WTC11 (cell line): ENCODE measurements around the gene AKR1C2. TPM values are rescaled to one million over a fixed set of nuclear protein-coding genes. Genes with fewer than 3 reads are reported as not detected.

ENCODE experiments used
- ATAC-seq: fragments of 200-7000 bp; cut with Tn5 transposase; 2 replicates; pipeline ENCODE4 v1.10.0; 2021; ENCODE audit warnings: mild to moderate bottlenecking, moderate library complexity
- CTCF ChIA-PET: fragments of 300-600 bp; sonication (Branson Sonifier 250); formaldehyde crosslinking; loops from one replicate; lab custom pipeline; 2021; ENCODE audit warnings: antibody characterized with exemption; lab: Charles Lee
- POLR2A ChIA-PET: fragments of 350-600 bp; sonication (Branson Sonifier 250); formaldehyde crosslinking; loops from one replicate; lab custom pipeline; 2021; ENCODE audit warnings: antibody characterized with exemption; lab: Charles Lee
- DNase-seq: peaks from one replicate; pipeline ENCODE4 v3.0.0; 2021; ENCODE audit warnings: low spot score
- H3K27ac Mint-ChIP-seq: 2 replicates; pipeline ENCODE4 v1.8.0; 2021; ENCODE audit warnings: mixed read lengths
- H3K27me3 Mint-ChIP-seq: 2 replicates; pipeline ENCODE4 v1.8.0; 2021; ENCODE audit warnings: low read depth, mild to moderate bottlenecking, moderate library complexity, mixed read lengths
- H3K36me3 Mint-ChIP-seq: 2 replicates; pipeline ENCODE4 v1.8.0; 2021; ENCODE audit warnings: mixed read lengths
- H3K4me1 Mint-ChIP-seq: 2 replicates; pipeline ENCODE4 v1.8.0; 2022; ENCODE audit warnings: mixed read lengths
- H3K4me3 Mint-ChIP-seq: 2 replicates; pipeline ENCODE4 v1.8.0; 2021; ENCODE audit warnings: mild to moderate bottlenecking, moderate library complexity, mixed read lengths
- H3K9me3 Mint-ChIP-seq: 2 replicates; pipeline ENCODE4 v1.8.0; 2021; ENCODE audit warnings: mixed read lengths
- CDX4 ChIP-seq: fragments of 250-450 bp; sonication (Bioruptor Pico); IDR thresholded peaks from 2 replicates; pipeline ENCODE4 v1.9.0; 2021; ENCODE audit warnings: moderate library complexity, mild to moderate bottlenecking, inconsistent platforms, borderline replicate concordance
- FOXJ3 ChIP-seq: sonication (generic); formaldehyde crosslinking; IDR thresholded peaks from 2 replicates; pipeline ENCODE4 v1.9.0; 2021; ENCODE audit warnings: missing genetic modification reagents, mild to moderate bottlenecking, borderline replicate concordance
- FOXK1 ChIP-seq: sonication (generic); formaldehyde crosslinking; IDR thresholded peaks from 2 replicates; pipeline ENCODE4 v1.8.0; 2022; ENCODE audit warnings: mild to moderate bottlenecking, moderate library complexity, missing genetic modification reagents
- GABPB1 ChIP-seq: sonication (generic); formaldehyde crosslinking; IDR thresholded peaks from 2 replicates; pipeline ENCODE4 v1.8.1; 2023; ENCODE audit warnings: mild to moderate bottlenecking, missing genetic modification reagents
- HMGA2 ChIP-seq: fragments of 250-450 bp; sonication (Bioruptor Pico); IDR thresholded peaks from 2 replicates; pipeline ENCODE4 v1.4.0; 2021; ENCODE audit warnings: mild to moderate bottlenecking, moderate library complexity
- IRF2 ChIP-seq: sonication (generic); formaldehyde crosslinking; IDR thresholded peaks from 2 replicates; pipeline ENCODE4 v1.8.0; 2022; ENCODE audit warnings: low read depth, missing genetic modification reagents, borderline replicate concordance
- MXD4 ChIP-seq: fragments of 250-450 bp; sonication (Bioruptor Pico); IDR thresholded peaks from 2 replicates; pipeline ENCODE4 v1.8.0; 2021; ENCODE audit warnings: mild to moderate bottlenecking, moderate library complexity, borderline replicate concordance
- MYBL2 ChIP-seq: sonication (generic); formaldehyde crosslinking; IDR thresholded peaks from 2 replicates; pipeline ENCODE4 v1.8.1; 2023; ENCODE audit warnings: mild to moderate bottlenecking, moderate library complexity, missing genetic modification reagents
- NFATC4 ChIP-seq: fragments of 250-450 bp; sonication (Bioruptor Pico); IDR thresholded peaks from 2 replicates; pipeline ENCODE4 v1.9.0; 2021; ENCODE audit warnings: mild to moderate bottlenecking
- NR2C2 ChIP-seq: sonication (generic); formaldehyde crosslinking; IDR thresholded peaks from 2 replicates; pipeline ENCODE4 v1.8.0; 2022; ENCODE audit warnings: mild to moderate bottlenecking, missing genetic modification reagents
- RORB ChIP-seq: fragments of 250-450 bp; sonication (Bioruptor Pico); IDR thresholded peaks from 2 replicates; pipeline ENCODE4 v1.9.0; 2021; ENCODE audit warnings: mild to moderate bottlenecking
- SOX15 ChIP-seq: fragments of 250-450 bp; sonication (Bioruptor Pico); IDR thresholded peaks from 2 replicates; pipeline ENCODE4 v1.9.0; 2021; ENCODE audit warnings: mild to moderate bottlenecking
- SP1 ChIP-seq: sonication (generic); formaldehyde crosslinking; conservative IDR thresholded peaks from 2 replicates; pipeline ENCODE4 v1.8.1; 2022; ENCODE audit warnings: missing genetic modification reagents
- TCF7 ChIP-seq: sonication (generic); formaldehyde crosslinking; IDR thresholded peaks from 2 replicates; pipeline ENCODE4 v1.8.0; 2022; ENCODE audit warnings: mild to moderate bottlenecking, low read depth, missing genetic modification reagents, moderate library complexity
- ZNF317 ChIP-seq: sonication (generic); formaldehyde crosslinking; IDR thresholded peaks from 2 replicates; pipeline ENCODE4 v1.8.1; 2023; ENCODE audit warnings: low read depth, mild to moderate bottlenecking, moderate library complexity, missing genetic modification reagents, borderline replicate concordance
- ZNF671 ChIP-seq: fragments of 250-450 bp; sonication (Bioruptor Pico); IDR thresholded peaks from 2 replicates; pipeline ENCODE4 v1.8.0; 2021; ENCODE audit warnings: mild to moderate bottlenecking
- total RNA-seq: library from RNA; stranded (reverse); gene quantifications from 3 replicates; pipeline ENCODE4 v1.2.3, GENCODE V29; 2021
- TF ChIP-seq, protein P1 (sequence below): sonication (generic); formaldehyde crosslinking; IDR thresholded peaks from 2 replicates; pipeline ENCODE4 v1.8.1; 2022; ENCODE audit warnings: low read depth, missing genetic modification reagents, borderline replicate concordance
- TF ChIP-seq, protein P2 (sequence below): sonication (generic); formaldehyde crosslinking; IDR thresholded peaks from 2 replicates; pipeline ENCODE4 v1.8.1; 2022; ENCODE audit warnings: mild to moderate bottlenecking, missing genetic modification reagents, moderate library complexity, borderline replicate concordance
- TF ChIP-seq, protein P3 (sequence below): sonication (generic); formaldehyde crosslinking; IDR thresholded peaks from 2 replicates; pipeline ENCODE4 v1.8.0; 2022; ENCODE audit warnings: mild to moderate bottlenecking, missing genetic modification reagents

AKR1C2 gene
- total RNA-seq, 1 experiment from 2014 or later = 1.2 TPM

- TF ChIP-seq, protein P1, sequence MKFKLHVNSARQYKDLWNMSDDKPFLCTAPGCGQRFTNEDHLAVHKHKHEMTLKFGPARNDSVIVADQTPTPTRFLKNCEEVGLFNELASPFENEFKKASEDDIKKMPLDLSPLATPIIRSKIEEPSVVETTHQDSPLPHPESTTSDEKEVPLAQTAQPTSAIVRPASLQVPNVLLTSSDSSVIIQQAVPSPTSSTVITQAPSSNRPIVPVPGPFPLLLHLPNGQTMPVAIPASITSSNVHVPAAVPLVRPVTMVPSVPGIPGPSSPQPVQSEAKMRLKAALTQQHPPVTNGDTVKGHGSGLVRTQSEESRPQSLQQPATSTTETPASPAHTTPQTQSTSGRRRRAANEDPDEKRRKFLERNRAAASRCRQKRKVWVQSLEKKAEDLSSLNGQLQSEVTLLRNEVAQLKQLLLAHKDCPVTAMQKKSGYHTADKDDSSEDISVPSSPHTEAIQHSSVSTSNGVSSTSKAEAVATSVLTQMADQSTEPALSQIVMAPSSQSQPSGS = no peak
Measured at GRCh38 chr10:4984971-4985594, 18.6 kb downstream of the AKR1C2 start (continued).

- Mint-ChIP-seq H3K36me3 (0 out of 2 replicates have a peak, but pooled peaks cover 6% of the 10 kb centered on the region), H3K9me3 (peaks cover 21% of the 10 kb centered on the region), H3K27me3 (no peaks in the 10 kb centered on the region; the same call in 1 of the 2 replicates), H3K4me3 (no peak overlapping the region), H3K27ac (no peak overlapping the region), H3K4me1 (peaks cover 21% of the 10 kb centered on the region)
- CTCF ChIA-PET = interaction anchor here (0.7 to 5.4 kb wide), 2 partner anchors 135 to 169 kb away, joined by 3 to 70 read pairs; no protein-coding TSS in a partner anchor
- DNase-seq (no peak), ATAC-seq (no peak)
- POLR2A ChIA-PET = no interaction called here
- TF ChIP-seq SOX15 (CRISPR knock-in tag) (no peak), SP1 (CRISPR knock-in tag) (no peak), CDX4 (CRISPR knock-in tag) (no peak), MXD4 (CRISPR knock-in tag) (no peak), FOXK1 (CRISPR knock-in tag) (no peak), GABPB1 (CRISPR knock-in tag) (no peak), NFATC4 (no peak), FOXJ3 (no peak)
- TF ChIP-seq, protein P2, sequence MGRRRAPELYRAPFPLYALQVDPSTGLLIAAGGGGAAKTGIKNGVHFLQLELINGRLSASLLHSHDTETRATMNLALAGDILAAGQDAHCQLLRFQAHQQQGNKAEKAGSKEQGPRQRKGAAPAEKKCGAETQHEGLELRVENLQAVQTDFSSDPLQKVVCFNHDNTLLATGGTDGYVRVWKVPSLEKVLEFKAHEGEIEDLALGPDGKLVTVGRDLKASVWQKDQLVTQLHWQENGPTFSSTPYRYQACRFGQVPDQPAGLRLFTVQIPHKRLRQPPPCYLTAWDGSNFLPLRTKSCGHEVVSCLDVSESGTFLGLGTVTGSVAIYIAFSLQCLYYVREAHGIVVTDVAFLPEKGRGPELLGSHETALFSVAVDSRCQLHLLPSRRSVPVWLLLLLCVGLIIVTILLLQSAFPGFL = no peak
- TF ChIP-seq, protein P1 = no peak
Measured at GRCh38 chr10:4984223-4984622, 19.4 kb downstream of the AKR1C2 start.

- Mint-ChIP-seq H3K36me3 (0 out of 2 replicates have a peak, but pooled peaks cover 6% of the 10 kb centered on the region), H3K4me1 (peaks cover 21% of the 10 kb centered on the region), H3K9me3 (peaks cover 21% of the 10 kb centered on the region), H3K27ac (no peak overlapping the region), H3K4me3 (no peak overlapping the region), H3K27me3 (no peaks in the 10 kb centered on the region; the same call in 1 of the 2 replicates)
- no peak for DNase-seq
- no peak for ATAC-seq
- POLR2A ChIA-PET = no interaction called here
- TF ChIP-seq ZNF317 (CRISPR knock-in tag) = no peak
- TF ChIP-seq RORB (CRISPR knock-in tag) = no peak
- no peak for TF ChIP-seq TCF7 (CRISPR knock-in tag)
- no peak for TF ChIP-seq HMGA2 (CRISPR knock-in tag)
- no peak for TF ChIP-seq IRF2 (CRISPR knock-in tag)
- TF ChIP-seq ZNF671 (CRISPR knock-in tag) = no peak
- TF ChIP-seq, protein P3, sequence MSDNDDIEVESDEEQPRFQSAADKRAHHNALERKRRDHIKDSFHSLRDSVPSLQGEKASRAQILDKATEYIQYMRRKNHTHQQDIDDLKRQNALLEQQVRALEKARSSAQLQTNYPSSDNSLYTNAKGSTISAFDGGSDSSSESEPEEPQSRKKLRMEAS (CRISPR knock-in tag) = no peak
- TF ChIP-seq MYBL2 = no peak
- no peak for TF ChIP-seq NR2C2 (CRISPR knock-in tag)
- TF ChIP-seq, all 79 proteins: peak for 0
- CTCF ChIA-PET = interaction anchor here (1.8 to 5.4 kb wide), 2 partner anchors 134 to 169 kb away, joined by 8 to 70 read pairs; no protein-coding TSS in a partner anchor
Measured at GRCh38 chr10:4983615-4984216, 19.9 kb downstream of the AKR1C2 start.
